ENCODE results near the gene ALDH1A2.
"Not testable (repeated sequence)": the region's sequence is repeated elsewhere in the genome, so short reads cannot be mapped to it uniquely, and the experiment has no call there.

The ALDH1A2 gene

GRCh38 chr15:58066042-58066867 lies 744 bp upstream of the ALDH1A2 start:
- DNase-seq = peak; percentile 20

GRCh38 chr15:58064980-58065444 lies 499 bp downstream of the ALDH1A2 start:
- DNase-seq = no peak

- no peak for DNase-seq
These were observed 1.2 kb downstream of the ALDH1A2 start for GRCh38 chr15:58064082-58064979.

- no peak for DNase-seq
These were observed 1.9 kb downstream of the ALDH1A2 start for GRCh38 chr15:58063614-58064013.

GRCh38 chr15:58062983-58063382 lies 2.5 kb downstream of the ALDH1A2 start:
- no peak for DNase-seq

- DNase-seq = no peak
These were observed 3.3 kb downstream of the ALDH1A2 start for GRCh38 chr15:58062175-58062574.

GRCh38 chr15:58060575-58060974 lies 4.9 kb downstream of the ALDH1A2 start:
- DNase-seq = no peak

- no peak for DNase-seq
These were observed 6.8 kb downstream of the ALDH1A2 start for GRCh38 chr15:58058729-58059128.

GRCh38 chr15:58058073-58058472 lies 7.4 kb downstream of the ALDH1A2 start:
- DNase-seq = no peak

GRCh38 chr15:58057559-58057958 lies 8.0 kb downstream of the ALDH1A2 start:
- DNase-seq = no peak

- DNase-seq = no peak
These were observed 9.5 kb downstream of the ALDH1A2 start for GRCh38 chr15:58056015-58056414.

- no peak for DNase-seq
These were observed 12.0 kb downstream of the ALDH1A2 start for GRCh38 chr15:58053315-58054153.

GRCh38 chr15:58052334-58052733 lies 13.2 kb downstream of the ALDH1A2 start:
- DNase-seq = no peak

GRCh38 chr15:58049520-58050227 lies 15.8 kb downstream of the ALDH1A2 start:
- DNase-seq = no peak

- DNase-seq = no peak
These were observed 17.2 kb downstream of the ALDH1A2 start for GRCh38 chr15:58048261-58048660.

- no peak for DNase-seq
These were observed 18.4 kb downstream of the ALDH1A2 start for GRCh38 chr15:58047149-58047548.

GRCh38 chr15:58046467-58046866 lies 19.0 kb downstream of the ALDH1A2 start:
- no peak for DNase-seq

- DNase-seq = not testable (repeated sequence)
These were observed 20.1 kb downstream of the ALDH1A2 start for GRCh38 chr15:58045376-58045775.

- DNase-seq = no peak
These were observed 21.0 kb downstream of the ALDH1A2 start for GRCh38 chr15:58044551-58044950.

GRCh38 chr15:58043192-58043903 lies 22.2 kb downstream of the ALDH1A2 start:
- no peak for DNase-seq

- no peak for DNase-seq
These were observed 23.5 kb downstream of the ALDH1A2 start for GRCh38 chr15:58042006-58042405.

Data from 8988T (cell line).